GM19025 (cell line): ENCODE results near the gene GBF1.

ENCODE experiments used
- ATAC-seq: cut with Tn5 transposase; IDR thresholded peaks from one replicate; pipeline ENCODE4 v1.9.1; 2021; ENCODE audit warnings: mild to moderate bottlenecking, low read depth, moderate library complexity; ENCODE audit not compliant: unreplicated experiment

GBF1 gene

GRCh38 chr10:102332772-102333171, 87.4 kb downstream of the GBF1 start:
- ATAC-seq: no peak

GRCh38 chr10:102334101-102334500, 88.8 kb downstream of the GBF1 start:
- ATAC-seq: no peak

GRCh38 chr10:102335184-102335583, 89.9 kb downstream of the GBF1 start:
- ATAC-seq: no peak

- no peak for ATAC-seq
Observed at GRCh38 chr10:102341038-102341688, 95.8 kb downstream of the GBF1 start.

- no peak for ATAC-seq
Observed at GRCh38 chr10:102342458-102342857, 97.1 kb downstream of the GBF1 start.

- ATAC-seq: no peak
Observed at GRCh38 chr10:102342958-102343357, 97.6 kb downstream of the GBF1 start.

- ATAC-seq: no peak
Observed at GRCh38 chr10:102344067-102344466, 98.7 kb downstream of the GBF1 start.

- ATAC-seq: no peak
Observed at GRCh38 chr10:102347236-102347828, 102.0 kb downstream of the GBF1 start.

- no peak for ATAC-seq
Observed at GRCh38 chr10:102352066-102352715, 106.9 kb downstream of the GBF1 start.

GRCh38 chr10:102354451-102354850, 109.1 kb downstream of the GBF1 start:
- ATAC-seq: no peak

- ATAC-seq: no peak
Observed at GRCh38 chr10:102358712-102359382, 113.5 kb downstream of the GBF1 start.

- ATAC-seq: no peak
Observed at GRCh38 chr10:102367441-102367840, 122.1 kb downstream of the GBF1 start.

- ATAC-seq: no peak
Observed at GRCh38 chr10:102368077-102368476, 122.7 kb downstream of the GBF1 start.

GRCh38 chr10:102371295-102371694, 126.0 kb downstream of the GBF1 start:
- ATAC-seq: no peak

- ATAC-seq: no peak
Observed at GRCh38 chr10:102375250-102375649, 129.9 kb downstream of the GBF1 start.

GRCh38 chr10:102375867-102376266, 130.5 kb downstream of the GBF1 start:
- ATAC-seq: no peak

GRCh38 chr10:102376901-102377300, 131.6 kb downstream of the GBF1 start:
- no peak for ATAC-seq

- ATAC-seq: no peak
Observed at GRCh38 chr10:102379383-102379782, 134.1 kb downstream of the GBF1 start.

GRCh38 chr10:102381983-102382382, 136.7 kb downstream of the GBF1 start:
- no peak for ATAC-seq

GRCh38 chr10:102382871-102383270, 137.5 kb downstream of the GBF1 start:
- no peak for ATAC-seq

GRCh38 chr10:102384053-102384452, 138.7 kb downstream of the GBF1 start:
- no peak for ATAC-seq
